HL-60/S4 (cell line): Measurements from ENCODE around the gene ECHS1.
"Not testable (repeated sequence)": the region's sequence is repeated elsewhere in the genome, so short reads cannot be mapped to it uniquely, and the experiment has no call there.

Experiments used
- in situ Hi-C: fragments of 300-500 bp; cut with MboI; formaldehyde crosslinking; loops from 2 replicates; pipeline ENCODE4 v1.14.3; 2022; ENCODE audit warnings: low sequenced_read_pairs

ECHS1 gene

DNA sequence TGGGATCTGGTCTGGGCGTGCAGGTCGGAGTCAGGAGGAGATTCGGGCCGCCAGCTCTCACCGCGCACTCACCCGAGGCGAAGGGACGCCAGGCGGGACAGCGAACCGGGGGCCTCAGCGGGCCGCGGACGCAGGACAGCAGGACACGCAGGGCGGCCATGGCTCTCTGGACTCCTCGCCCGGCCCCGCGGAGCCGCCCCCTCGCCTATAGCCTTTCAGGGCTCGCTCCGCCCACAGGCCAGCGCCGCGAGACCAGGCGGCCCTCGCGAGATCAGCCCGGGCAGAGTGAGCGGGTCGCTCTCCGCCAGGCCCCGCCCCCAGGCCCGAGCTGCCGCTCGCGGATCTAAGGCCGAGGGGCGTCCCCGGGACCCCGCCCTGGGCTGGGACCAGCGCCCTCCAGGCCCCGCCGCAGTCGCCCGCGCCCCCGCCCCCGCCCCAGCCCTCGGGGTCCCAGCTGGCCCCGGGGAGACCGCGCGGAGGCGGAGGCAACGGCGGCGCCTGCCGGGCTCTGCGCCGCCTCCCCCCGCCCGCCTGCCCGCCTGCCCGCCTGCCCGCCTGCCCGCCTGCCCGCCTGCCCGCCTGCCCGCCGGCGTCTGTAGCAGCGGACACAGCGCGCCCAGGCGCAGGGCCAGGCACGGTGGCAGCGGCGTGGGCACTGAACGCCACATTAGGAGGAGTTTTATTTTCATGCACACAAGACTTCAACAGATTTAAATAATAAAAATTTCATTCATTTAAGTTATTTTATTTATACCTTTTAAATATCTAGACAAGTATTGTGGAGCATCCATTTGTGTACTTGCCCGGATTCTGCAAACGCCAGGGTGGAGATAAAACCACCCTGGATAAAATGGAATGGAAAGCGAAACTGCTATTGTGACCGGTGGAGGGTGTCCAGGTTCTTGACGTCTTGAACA lies at the start of gene ECHS1:
ECHS1 (minus strand) TSS at position 181 of the 917 bp plus-strand sequence; CDS start at position 160, 21 bp downstream.
- in situ Hi-C loops: no loop called here

DNA sequence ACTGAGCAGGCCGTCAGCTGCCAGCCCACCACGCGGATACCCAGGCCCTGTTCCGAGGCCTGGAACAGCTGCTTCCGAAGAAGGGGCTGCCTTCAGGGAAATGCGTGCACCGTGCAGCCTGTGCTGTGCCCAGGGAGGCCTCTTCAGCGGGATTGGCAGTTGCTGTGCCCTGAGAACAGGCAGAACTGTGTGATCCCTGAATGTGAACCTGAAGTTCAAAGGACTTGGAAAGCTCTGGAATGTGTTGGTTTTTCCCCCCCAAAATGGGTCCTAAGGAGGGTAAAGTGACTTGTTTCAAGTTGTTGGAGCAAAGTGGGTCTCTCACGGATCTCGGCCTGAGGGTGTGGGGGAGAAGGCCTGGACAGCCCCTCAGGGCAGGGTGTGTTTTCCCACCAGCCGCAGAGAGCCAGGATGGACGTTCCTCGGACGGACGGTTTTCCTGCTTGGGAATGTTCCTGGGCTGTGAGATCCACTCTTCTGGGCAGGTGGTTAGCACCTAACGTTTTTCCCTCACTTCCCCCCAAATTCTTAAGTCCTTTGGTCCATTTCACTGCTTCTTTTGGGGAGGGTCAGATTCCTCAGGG lies 49.2 kb upstream of the ECHS1 start:
- in situ Hi-C loops: loop anchor here (10.0 kb wide), 1 partner anchor 152 kb away; no protein-coding TSS in a partner anchor

DNA sequence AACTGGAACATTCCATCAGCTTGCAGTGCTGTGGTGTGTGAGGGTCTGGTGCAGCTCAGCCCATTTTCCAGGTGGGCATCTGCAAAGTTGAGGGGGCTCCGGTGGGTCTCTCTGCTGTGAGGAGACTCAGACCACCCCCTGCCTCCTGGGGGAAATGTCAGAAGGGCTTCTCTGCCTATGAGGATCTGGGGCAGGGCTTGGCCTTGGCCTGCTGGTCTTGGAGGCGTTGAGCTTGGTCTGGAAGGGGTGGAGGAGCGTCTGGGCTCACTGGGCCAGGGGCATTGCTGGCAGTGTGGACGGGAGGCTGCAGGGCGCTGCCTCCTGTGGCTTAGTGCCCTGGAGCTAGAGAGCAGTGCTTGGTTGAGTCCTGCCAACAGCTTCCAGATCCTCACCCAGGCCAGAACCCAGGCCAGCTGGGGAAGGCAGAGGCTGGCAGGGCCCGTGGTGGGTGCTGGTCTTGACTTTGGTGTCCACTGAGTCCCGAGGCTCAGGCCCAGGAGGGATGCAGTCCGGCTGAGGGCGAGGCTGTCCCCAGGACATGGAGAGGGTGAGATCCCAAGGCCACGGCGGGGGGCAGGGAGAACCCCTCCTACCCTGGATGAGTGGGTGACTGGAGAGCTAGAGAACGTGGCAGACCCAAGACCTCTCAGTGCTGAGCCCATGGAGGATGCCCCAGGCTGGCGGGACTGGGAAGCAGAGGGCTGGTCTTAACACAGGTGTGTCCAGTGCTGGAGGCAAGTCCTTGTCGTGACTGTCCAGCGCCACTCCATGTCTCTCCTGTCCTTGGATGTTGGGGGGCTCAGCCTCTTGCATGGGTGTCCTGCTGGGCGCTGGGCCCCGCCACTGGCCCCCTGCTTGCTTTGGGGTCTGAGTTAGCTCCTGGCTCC lies 48.4 kb upstream of the ECHS1 start:
- in situ Hi-C loops: loop anchor here (10.0 kb wide), 1 partner anchor 153 kb away; no protein-coding TSS in a partner anchor

DNA sequence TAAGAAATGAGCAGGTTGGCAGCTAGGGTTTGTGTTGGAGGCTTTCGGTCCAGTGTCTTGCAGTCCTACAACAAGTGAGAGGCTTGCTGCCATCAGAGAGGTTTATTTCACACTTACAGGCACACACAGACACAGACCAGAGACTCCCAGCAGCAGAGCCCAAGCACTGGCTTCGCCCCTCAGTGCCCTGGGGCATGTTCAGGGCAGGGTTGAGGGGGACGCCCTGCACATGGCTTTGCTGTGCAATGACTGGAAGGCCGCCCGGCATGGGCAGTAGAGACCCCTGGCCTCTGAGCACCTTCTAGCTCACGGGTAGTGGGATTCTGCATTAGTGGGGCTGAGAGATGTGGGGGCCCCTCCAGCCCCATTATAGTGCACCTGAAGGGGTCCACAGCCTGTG lies 47.4 kb upstream of the ECHS1 start:
- in situ Hi-C loops: loop anchor here (10.0 kb wide), 1 partner anchor 154 kb away; no protein-coding TSS in a partner anchor

DNA sequence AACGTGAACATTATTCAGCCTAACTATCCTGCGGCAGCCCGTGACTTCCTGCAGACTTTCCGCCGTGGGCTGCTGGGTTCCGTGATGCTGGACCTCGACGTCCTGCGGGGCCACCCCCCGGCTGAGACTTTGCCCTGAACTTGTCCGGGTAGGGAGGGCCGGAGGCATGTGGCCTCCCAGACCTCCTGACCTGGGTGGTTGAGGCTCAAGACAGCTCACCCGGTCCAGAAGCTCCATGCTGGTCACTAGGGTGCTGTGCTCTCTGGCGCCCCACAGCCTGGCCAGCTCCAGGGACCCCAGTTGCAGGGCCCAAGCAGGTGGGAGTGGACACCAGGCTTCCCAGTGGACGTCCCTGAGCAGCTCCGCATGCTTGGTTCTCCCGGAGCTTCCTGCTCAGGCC lies 46.9 kb upstream of the ECHS1 start:
- in situ Hi-C loops: loop anchor here (10.0 kb wide), 1 partner anchor 155 kb away; no protein-coding TSS in a partner anchor

DNA sequence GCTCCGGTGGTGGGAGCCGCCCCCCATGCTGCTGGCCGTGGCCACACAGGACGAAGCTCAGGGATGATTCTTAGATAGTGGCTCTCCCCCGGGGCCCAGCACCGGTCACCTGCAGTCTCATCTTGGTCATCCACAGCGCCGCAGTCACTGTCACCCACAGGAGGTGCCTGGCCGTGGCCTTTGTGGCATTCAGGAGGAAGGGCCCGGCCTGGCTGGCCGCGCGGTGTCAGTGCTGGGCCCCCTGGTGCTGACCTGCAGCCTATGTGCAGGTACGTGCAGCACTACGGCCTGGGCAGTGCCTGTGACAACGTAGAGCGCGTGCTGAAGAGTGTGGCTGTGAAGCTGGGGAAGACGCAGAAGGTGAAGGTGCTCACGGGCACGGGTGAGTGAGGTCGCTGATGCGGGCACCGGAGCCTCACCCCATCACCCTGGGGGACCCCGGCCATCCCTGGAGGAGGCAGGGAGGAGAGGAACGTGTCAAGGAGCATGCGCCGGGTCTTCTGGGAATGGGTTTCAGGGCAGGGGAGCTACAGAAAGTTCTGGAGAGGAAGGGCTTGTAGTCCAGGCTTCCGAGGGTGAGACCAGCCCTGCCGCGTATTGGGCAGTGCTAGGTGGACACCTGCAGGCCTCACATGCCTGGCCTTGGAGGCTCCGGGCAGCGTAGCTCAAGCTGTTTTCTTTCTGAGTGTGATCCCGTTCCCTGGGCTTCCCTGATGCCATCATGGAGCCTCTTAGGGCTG lies 46.2 kb upstream of the ECHS1 start:
- in situ Hi-C loops: no loop called here

DNA sequence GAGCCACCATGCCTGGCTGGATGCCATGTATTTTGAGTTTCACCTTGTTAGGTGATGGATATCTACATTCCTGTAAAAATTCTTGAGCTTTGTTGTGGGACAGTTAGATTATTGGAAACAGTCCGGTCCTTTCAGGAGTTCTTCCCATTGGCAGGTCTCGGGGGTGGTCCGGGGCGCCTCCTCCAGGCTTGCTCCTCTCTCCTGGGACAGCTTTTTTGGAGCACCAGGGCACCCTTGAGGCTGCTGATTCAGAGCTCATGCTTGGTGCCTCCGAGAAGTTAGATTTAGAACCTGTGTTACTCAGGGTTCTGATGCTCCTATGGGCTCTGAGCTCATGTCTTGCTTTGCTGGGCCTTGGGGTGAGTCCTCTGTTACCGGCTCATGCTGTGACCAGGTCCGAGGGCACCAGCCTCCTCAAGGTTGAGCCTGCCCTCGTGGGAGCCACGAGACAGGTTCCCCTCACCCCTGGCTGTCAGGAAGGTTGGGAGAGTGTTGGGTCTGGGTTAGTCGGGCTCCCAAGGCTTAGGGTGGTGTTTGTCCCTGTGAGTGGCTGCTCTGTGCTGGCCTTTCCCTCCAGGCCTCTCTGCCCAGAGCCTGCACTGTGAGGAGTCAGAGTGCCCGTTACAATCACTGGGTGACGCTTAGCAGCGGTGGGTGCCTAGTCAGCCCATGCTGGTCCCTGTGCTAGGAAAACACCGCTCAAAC lies 45.3 kb upstream of the ECHS1 start:
- in situ Hi-C loops: no loop called here

DNA sequence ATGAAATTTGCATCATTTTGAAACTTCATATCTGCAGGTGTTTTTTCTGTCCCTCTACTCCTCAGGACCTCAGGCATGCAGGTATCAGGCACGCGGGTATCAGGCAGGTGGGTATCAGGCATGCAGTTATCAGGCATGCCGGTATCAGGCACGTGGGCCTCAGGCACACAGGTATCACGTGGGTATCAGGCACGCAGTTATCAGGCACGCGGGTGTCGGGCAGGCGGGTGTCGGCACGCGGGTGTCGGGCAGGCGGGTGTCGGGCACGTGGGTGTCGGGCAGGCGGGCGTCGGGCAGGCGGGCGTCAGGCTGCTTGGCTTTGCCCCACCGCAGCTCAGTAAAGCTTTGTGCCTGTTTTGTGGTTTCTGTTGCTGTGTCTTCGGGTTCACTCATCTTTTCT lies 42.6 kb upstream of the ECHS1 start:
- in situ Hi-C loops: no loop called here

DNA sequence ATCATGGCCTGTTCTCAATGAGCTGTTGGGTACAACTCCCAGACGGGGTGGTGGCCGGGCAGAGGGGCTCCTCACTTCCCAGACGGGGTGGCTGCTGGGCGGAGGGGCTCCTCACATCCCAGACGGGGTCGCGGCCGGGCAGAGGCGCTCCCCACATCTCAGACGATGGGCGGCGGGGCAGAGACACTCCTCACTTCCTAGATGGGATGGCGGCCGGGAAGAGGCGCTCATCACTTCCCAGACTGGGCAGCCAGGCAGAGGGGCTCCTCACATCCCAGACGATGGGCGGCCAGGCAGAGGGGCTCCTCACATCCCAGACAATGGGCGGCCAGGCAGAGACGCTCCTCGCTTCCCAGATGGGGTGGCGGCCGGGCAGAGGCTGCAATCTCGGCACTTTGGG lies 41.2 kb upstream of the ECHS1 start:
- in situ Hi-C loops: not testable (repeated sequence)

DNA sequence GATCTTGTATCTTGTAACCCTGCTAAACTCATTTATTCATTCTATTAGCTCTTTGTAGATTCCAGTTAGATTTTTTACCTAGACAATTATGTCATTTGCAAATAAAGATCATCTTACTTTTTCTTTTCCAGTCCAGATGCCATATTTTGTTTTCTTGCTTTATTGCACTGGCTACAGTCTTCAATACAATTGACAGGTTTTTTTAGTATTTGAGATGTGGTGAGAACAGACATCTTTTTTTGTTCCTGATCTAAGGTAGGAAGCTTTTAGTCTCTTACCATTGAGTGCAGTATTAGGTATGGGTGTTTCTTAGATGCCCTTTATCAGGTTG lies 39.2 kb upstream of the ECHS1 start:
- in situ Hi-C loops: no loop called here

DNA sequence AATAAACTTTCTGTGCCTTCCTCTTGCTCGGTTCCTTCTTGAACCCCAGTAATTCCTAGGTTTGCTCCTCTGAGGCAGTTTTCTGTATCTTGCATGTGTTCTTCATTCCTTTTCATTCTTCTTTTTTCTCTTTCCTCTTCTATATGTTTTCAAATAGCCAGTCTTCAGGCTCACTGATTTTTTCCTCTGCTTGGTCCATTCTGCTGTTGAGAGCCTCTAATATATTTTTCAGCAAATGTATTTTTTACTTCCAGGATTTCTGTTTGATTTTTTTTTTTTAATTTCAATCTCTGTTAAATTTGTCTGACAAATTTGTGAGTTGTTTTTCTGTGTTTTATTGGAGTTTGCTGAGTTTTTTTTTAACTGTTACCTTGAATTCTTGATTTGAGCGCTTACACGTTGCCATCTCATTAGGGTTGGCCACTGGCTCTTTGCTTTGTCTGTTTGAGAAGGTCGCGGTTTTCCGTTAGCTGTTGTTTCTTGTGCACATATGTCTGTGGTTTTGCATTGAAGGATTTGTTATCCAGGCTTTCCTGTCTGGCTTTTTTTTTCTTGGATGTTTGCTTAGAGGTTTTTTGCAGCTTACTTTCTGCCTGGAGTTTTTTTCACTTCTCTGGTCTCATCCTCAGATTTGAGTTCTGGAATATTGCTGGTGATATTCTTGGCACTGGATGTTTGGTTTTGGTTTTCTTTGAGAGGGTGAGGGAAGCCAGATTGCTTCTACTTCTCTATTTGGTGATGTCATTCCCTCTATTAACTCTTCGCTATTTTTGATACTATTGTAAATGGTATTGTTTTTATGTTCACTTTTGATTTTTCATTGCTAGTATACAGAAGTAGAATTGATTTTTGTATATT lies 38.6 kb upstream of the ECHS1 start:
- in situ Hi-C loops: no loop called here

DNA sequence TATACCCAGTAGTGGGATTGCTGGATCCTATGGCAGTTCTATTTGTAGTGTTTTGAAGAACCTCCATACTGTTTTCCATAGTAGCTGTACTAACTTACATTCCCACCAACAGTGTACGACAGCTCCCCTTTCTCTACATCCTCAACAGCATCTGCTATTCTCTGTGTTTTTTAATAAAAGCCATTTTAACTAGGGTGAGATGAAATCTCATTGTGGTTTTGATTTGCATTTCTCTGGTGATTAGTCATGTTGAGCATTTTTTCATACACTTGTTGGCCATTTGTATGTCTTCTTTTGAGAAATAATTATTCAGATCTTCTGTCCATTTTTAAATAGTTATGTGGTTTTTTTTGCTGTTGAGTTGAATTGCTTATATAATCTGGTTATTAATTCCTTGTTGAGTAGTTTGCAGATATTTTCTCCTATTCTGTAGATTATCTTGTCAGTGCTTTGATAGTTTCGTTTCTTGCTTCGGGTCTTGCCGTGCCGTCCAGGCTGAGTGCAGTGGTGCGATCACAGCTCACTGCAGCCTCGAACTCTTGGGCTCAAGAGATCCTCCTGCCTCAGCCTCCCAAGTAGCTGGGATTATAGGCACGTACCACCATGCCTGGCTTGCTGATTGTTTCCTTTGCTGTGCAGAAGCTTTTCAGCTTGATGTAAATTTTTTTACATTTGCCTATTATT lies 32.8 kb upstream of the ECHS1 start:
- in situ Hi-C loops: no loop called here

DNA sequence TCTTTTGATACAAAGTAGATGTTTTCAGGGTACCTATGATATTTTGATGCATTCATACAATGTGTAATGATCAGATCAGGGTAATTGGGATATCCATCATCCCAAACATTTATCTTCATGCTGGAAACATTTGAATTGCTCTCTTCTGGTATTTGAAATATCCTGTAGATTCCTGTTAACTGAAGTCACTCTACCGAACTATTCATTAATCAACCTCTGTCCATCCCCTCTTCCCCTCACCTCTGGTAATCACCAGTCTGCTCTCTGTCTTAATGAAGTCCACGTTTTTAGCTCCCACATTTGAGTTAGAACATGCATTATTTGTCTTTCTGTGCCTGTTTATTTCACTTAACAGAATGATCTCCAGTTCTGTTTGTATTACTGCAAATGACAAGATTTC lies 32.1 kb upstream of the ECHS1 start:
- in situ Hi-C loops: no loop called here

DNA sequence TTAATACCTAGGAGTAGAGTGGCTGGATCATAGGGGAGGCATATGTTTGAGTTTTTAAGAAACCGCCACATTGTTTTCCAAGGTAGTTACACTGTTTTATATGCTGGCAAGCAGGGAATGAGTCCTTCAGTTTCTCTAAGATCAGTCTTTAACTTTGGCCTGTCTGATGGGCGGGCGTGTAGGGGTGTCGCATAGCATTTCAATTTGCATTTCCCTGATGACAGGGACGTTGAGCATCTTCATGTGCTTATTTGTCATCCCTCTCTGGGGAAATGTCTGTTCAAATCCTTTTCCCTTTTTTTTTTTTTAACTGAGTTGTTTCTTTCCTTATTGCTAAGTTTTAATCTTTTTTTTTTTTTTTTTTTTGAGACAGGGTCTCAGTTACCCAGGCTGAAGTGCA lies 30.6 kb upstream of the ECHS1 start:
- in situ Hi-C loops: no loop called here

DNA sequence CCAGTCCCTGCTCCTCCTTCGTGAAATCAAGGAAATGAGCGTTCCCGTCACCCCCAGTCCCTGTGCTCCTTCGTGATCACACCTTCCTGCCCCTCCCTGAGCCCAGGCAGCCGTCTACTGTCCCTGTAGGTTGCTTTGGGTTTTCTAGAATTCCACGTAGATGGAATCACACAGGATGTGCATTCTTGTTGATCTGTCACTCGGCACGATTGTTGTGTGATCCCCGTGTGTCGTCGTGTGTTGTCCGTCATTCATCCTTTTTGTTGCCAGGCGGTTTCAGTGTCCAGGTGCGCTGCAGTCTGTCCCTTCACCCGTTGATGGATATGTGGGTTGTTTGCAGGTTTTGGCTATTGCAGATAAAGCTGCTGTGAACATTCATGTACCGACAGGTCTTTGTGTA lies 30.2 kb upstream of the ECHS1 start:
- in situ Hi-C loops: no loop called here

DNA sequence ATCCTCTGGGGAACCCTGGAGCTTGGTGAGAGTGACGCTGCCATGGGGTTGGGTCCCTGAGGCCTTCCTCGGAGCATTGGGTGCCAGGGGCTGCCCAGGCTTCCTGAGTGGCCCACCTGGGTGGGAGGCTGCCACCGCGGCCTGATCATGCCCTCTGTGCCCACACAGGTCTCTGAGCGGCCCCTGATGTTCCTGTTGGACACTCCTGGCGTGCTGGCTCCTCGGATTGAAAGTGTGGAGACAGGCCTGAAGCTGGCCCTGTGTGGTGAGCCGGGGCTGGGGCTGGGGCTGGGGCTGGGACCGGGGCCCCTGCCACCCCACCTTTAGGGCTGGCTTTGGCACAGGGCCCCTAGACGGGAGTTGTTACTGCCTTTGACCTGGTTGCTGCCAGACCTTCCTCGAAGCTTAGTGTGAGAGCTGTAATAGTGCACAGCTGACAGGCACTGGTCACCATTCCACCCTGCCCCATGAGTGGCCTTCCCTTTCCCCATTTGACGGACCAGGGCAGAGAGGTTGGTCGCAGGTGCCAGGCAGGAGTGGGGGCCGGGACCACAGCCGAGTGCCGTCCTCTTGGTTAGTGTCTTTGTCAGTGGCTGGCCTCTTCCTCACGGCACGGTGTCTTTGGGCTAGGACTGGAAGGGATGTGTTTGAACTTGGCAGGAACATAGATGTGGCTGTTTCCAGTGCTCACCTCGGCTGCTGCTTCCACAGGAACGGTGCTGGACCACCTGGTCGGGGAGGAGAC lies 29.0 kb upstream of the ECHS1 start:
- in situ Hi-C loops: no loop called here

DNA sequence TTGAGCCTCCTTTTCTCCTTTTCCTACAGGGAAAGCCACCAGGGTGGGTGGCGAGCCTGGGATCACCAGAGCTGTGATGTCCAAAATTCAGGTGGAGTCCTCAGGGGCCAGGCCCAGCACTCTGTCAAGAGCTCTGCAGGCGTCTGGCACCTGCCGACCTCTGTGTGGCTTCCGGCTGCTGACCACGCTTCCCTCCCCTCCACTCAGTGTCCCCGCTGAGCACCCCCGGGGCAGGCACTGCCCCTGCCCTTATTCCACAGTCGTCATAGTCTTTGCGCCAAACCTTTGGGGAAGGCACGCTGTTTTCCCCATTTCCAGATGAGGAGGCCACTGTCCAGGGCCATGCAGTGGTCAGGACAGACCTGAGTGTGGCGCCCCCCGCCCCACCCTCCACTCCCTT lies 28.3 kb upstream of the ECHS1 start:
- in situ Hi-C loops: no loop called here
